ENCODE measurements around the gene ATP1A4. TPM values are rescaled to one million over a fixed set of nuclear protein-coding genes. Genes with fewer than 3 reads are reported as not detected.

ATP1A4 gene
- total RNA-seq, 1 donor from 2014 or later = not detected

- DNase-seq (ENCODE audit: low read depth) = no peak
- Histone ChIP-seq H3K4me3 (ENCODE audit: low read depth, low read length) (no peak overlapping the region), H3K27me3 (ENCODE audit: control insufficient read depth, insufficient read depth, low read length) (no peaks in the 10 kb centered on the region), H3K36me3 (ENCODE audit: control insufficient read depth, insufficient read depth, low read length) (no peaks in the 10 kb centered on the region)
- TF ChIP-seq CTCF (IDR thresholded peaks at IDR 0.05; ENCODE audit: insufficient read depth, low read length, poor library complexity, severe bottlenecking) = no peak
These were observed 27.9 kb downstream of the ATP1A4 start for GRCh38 chr1:160179336-160179735.

- H3K27me3 ChIP-seq (ENCODE audit: control insufficient read depth, insufficient read depth, low read length) = peaks cover 7% of the 10 kb centered on the region
- TF ChIP-seq CTCF (IDR thresholded peaks at IDR 0.05; ENCODE audit: insufficient read depth, low read length, poor library complexity, severe bottlenecking) = no peak
- H3K36me3 ChIP-seq (ENCODE audit: control insufficient read depth, insufficient read depth, low read length) = no peaks in the 10 kb centered on the region
- H3K4me3 ChIP-seq (ENCODE audit: low read depth, low read length) = no peak overlapping the region
- DNase-seq (ENCODE audit: low read depth) = no peak
These were observed 34.8 kb downstream of the ATP1A4 start for GRCh38 chr1:160186246-160186645.

- no peak overlapping the region for H3K4me3 ChIP-seq (ENCODE audit: low read depth, low read length)
- no peak for DNase-seq (ENCODE audit: low read depth)
- no peak for TF ChIP-seq CTCF (IDR thresholded peaks at IDR 0.05; ENCODE audit: insufficient read depth, low read length, poor library complexity, severe bottlenecking)
- H3K36me3 ChIP-seq (ENCODE audit: control insufficient read depth, insufficient read depth, low read length) = no peaks in the 10 kb centered on the region
- H3K27me3 ChIP-seq (ENCODE audit: control insufficient read depth, insufficient read depth, low read length) = peaks cover 7% of the 10 kb centered on the region
These were observed 35.3 kb downstream of the ATP1A4 start for GRCh38 chr1:160186729-160187128.

GRCh38 chr1:160187407-160187806 lies 36.0 kb downstream of the ATP1A4 start:
- Histone ChIP-seq H3K27me3 (ENCODE audit: control insufficient read depth, insufficient read depth, low read length) (peaks cover 7% of the 10 kb centered on the region), H3K36me3 (ENCODE audit: control insufficient read depth, insufficient read depth, low read length) (no peaks in the 10 kb centered on the region), H3K4me3 (ENCODE audit: low read depth, low read length) (no peak overlapping the region)
- no peak for DNase-seq (ENCODE audit: low read depth)
- TF ChIP-seq CTCF (IDR thresholded peaks at IDR 0.05; ENCODE audit: insufficient read depth, low read length, poor library complexity, severe bottlenecking) = no peak

- no peak for TF ChIP-seq CTCF (IDR thresholded peaks at IDR 0.05; ENCODE audit: insufficient read depth, low read length, poor library complexity, severe bottlenecking)
- Histone ChIP-seq H3K27me3 (ENCODE audit: control insufficient read depth, insufficient read depth, low read length) (peaks cover 7% of the 10 kb centered on the region), H3K36me3 (ENCODE audit: control insufficient read depth, insufficient read depth, low read length) (no peaks in the 10 kb centered on the region), H3K4me3 (ENCODE audit: low read depth, low read length) (no peak overlapping the region)
- DNase-seq (ENCODE audit: low read depth) = no peak
These were observed 36.9 kb downstream of the ATP1A4 start for GRCh38 chr1:160188341-160188740.
